HFFc6 (cell line): Measurements from ENCODE around the gene HVCN1. TPM values are rescaled to one million over a fixed set of nuclear protein-coding genes. Genes with fewer than 3 reads are reported as not detected.

Experiments used
- DNase-seq: peaks from one replicate; pipeline ENCODE4 v3.0.0-alpha.2; 2018
- H3K27ac Mint-ChIP-seq: 2 replicates; pipeline ENCODE4 v1.8.0; 2020; ENCODE audit warnings: mild to moderate bottlenecking, mixed read lengths
- H3K27me3 Mint-ChIP-seq: 2 replicates; pipeline ENCODE4 v1.8.0; 2021; ENCODE audit warnings: mild to moderate bottlenecking, moderate library complexity, mixed read lengths; ENCODE audit not compliant: insufficient read depth
- H3K36me3 Mint-ChIP-seq: 2 replicates; pipeline ENCODE4 v1.8.0; 2021; ENCODE audit warnings: low read depth, mixed read lengths
- H3K4me1 Mint-ChIP-seq: 2 replicates; pipeline ENCODE4 v1.8.0; 2020; ENCODE audit warnings: low read depth, mixed read lengths
- H3K4me3 Mint-ChIP-seq: 2 replicates; pipeline ENCODE4 v1.8.0; 2020; ENCODE audit warnings: mild to moderate bottlenecking, moderate library complexity, mixed read lengths
- H3K9me3 Mint-ChIP-seq: 2 replicates; pipeline ENCODE4 v1.8.0; 2020; ENCODE audit warnings: mild to moderate bottlenecking, mixed read lengths
- total RNA-seq, 6 experiments: library from RNA; stranded (reverse); fragmentation: NEBNext Ultra II Directional; extraction: Animal tissue kit (Norgen Biotek cat#: 25700); gene quantifications; 2 replicates in 1 of 6; 3 replicates in 5 of 6; pipeline ENCODE4 v1.2.3, GENCODE V29; 2021
- TF ChIP-seq, protein P1 (sequence below): fragments of 200-600 bp; sonication (generic); IDR thresholded peaks from 2 replicates; pipeline ENCODE4 v1.5.0; 2021; ENCODE audit warnings: antibody characterized with exemption, mild to moderate bottlenecking

HVCN1 gene
- total RNA-seq, 6 experiments from 2014 or later: 0.09 to 0.71 (median 0.33) TPM; not detected in 1

DNA sequence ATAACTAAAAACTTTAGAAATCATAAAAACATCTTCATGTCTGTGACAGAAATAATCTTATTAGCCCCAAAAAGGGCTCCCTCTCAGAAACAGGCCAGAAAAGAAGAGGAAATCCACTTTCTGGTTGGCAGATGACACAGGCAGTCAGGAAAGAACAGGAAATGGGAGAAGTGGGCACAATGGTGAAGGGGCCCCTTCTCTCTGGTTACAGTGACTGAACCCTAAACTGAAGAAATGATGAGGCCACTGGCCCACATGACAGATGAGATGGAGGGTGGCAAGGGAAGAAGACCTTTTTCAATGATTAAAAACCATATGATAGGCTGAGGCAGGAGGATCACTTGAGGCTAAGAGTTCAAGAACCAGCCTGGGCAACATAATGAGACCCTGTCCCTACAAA lies 53.9 kb downstream of the HVCN1 start:
- H3K27ac Mint-ChIP-seq: no peak overlapping the region

DNA sequence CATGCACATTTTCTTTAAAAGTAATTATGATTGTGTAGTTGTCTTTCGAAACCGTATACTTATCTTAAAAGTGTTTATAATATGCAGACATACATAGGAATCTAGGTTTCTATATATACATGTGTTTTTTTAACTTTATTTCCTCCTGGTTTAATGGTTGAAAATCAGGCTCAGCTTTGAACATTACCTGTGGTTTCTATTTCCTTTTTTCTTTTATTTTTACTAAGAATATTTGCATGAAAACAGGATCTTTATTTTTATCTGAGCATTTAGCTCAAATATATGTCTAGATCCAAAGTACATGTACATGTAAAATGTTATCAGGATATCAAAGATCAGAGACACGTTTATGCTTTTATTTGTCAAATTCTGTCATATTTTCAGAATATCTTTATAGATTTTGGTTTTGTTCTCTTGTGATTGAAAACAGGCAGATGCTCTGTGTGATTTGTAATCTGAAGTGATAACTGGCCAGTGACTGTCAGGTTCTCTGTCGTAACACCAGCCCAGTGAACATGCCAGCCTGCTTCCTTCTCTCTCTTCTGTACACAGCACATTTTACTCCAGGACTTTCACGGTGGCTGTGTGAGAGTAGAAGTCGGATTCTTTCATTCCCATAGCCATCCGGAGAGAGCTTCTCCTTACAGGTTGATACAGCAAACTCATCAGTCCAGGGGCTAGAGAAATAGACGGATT lies 61.3 kb downstream of the HVCN1 start:
- DNase-seq: no peak
- Mint-ChIP-seq H3K9me3 (no peaks in the 10 kb centered on the region), H3K4me3 (no peak overlapping the region), H3K27ac (no peak overlapping the region), H3K27me3 (no peaks in the 10 kb centered on the region), H3K4me1 (no peaks in the 10 kb centered on the region), H3K36me3 (no peaks in the 10 kb centered on the region)
- TF ChIP-seq, protein P1, sequence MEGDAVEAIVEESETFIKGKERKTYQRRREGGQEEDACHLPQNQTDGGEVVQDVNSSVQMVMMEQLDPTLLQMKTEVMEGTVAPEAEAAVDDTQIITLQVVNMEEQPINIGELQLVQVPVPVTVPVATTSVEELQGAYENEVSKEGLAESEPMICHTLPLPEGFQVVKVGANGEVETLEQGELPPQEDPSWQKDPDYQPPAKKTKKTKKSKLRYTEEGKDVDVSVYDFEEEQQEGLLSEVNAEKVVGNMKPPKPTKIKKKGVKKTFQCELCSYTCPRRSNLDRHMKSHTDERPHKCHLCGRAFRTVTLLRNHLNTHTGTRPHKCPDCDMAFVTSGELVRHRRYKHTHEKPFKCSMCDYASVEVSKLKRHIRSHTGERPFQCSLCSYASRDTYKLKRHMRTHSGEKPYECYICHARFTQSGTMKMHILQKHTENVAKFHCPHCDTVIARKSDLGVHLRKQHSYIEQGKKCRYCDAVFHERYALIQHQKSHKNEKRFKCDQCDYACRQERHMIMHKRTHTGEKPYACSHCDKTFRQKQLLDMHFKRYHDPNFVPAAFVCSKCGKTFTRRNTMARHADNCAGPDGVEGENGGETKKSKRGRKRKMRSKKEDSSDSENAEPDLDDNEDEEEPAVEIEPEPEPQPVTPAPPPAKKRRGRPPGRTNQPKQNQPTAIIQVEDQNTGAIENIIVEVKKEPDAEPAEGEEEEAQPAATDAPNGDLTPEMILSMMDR: no peak

More for the DNA sequence above, 53.9 kb downstream of the HVCN1 start:
- Mint-ChIP-seq H3K9me3 (no peaks in the 10 kb centered on the region), H3K27me3 (peaks cover 4% of the 10 kb centered on the region), H3K36me3 (peaks cover 10% of the 10 kb centered on the region; the same call in 1 of the 2 replicates), H3K4me1 (peaks cover 25% of the 10 kb centered on the region), H3K4me3 (no peak overlapping the region)
- TF ChIP-seq, protein P1: no peak
- DNase-seq: no peak

DNA sequence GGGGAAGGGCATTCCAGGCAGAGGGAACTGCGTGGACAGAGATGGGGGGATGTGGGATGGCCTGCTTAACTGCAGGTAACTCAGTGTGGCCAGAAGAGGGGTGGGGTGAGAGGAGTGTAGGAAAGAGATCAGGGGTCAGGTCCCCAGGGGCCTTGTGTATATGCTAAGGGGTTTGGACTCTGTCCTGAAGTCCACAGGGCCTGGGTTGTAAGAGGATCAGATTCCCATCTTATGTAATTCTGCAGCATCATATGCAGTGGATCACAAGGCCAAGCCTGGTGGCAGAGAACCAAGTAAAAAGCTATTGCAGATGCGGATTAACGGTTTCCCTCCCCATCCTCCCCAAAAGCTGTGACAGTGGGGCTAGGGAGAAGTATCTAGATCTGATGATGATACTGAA lies 66.3 kb downstream of the HVCN1 start:
- no peak for DNase-seq
- H3K4me1 Mint-ChIP-seq: 0 out of 2 replicates have a peak, but pooled peaks cover 4% of the 10 kb centered on the region
- TF ChIP-seq, protein P1: no peak
- H3K4me3 Mint-ChIP-seq: no peak overlapping the region
- H3K9me3 Mint-ChIP-seq: no peaks in the 10 kb centered on the region
- H3K27me3 Mint-ChIP-seq: no peaks in the 10 kb centered on the region
- no peaks in the 10 kb centered on the region for H3K36me3 Mint-ChIP-seq
- H3K27ac Mint-ChIP-seq: no peak overlapping the region

DNA sequence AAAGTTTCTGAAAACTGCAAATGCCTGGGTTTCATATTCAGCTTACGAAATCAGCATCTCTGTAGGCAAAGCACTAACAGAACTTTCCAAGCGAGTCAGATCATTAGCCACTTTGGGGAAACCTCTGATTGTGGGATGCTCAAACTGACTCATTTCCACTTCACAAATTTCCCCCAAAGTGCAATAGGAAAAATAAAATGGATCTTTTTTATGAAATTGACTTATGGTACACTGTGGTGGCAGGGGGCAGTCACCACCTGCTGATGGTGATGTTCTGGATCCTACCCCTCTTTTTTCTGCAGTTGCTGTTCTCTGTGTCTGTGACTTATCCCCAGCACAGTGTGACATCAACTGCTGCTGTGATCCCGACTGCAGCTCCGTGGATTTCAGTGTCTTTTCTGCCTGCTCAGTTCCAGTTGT lies 69.4 kb downstream of the HVCN1 start:
- Mint-ChIP-seq H3K4me1 (peaks cover 6% of the 10 kb centered on the region), H3K36me3 (no peaks in the 10 kb centered on the region), H3K4me3 (no peak overlapping the region), H3K27ac (no peak overlapping the region), H3K27me3 (no peaks in the 10 kb centered on the region; the same call in 1 of the 2 replicates), H3K9me3 (no peaks in the 10 kb centered on the region)
- DNase-seq: peak; percentile 5
- TF ChIP-seq, protein P1: no peak

DNA sequence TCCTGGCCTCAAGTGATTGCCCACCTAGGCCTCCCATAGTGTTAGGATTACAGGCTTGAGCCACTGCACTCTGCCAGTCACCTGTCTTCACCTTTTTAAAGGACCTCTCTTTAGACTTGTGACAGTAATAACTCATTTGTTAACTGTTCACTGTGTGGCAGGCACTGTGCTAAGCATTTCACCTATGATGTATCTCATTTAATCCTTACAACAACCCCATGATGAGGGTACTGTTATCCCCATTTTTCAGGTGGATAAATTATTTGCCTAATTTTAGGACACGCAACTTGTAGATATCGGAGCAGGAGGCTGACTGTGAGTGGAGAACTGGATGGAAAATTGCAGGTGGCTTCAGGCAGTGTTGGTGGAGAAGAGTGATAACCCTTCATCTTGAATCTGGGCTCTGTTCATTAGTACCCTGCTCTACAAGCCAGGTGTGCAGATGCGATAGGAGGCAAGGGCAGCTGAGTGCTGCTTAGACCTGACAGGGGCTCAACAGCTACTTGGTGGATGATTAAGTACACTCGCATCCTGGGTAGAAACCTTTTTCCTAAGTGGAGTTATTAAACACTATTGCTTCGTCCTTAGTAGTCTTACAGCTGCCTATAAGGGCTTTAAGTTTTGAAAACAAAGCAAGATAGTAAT lies 72.3 kb downstream of the HVCN1 start:
- Mint-ChIP-seq H3K4me1 (peaks cover 10% of the 10 kb centered on the region), H3K27ac (no peak overlapping the region), H3K9me3 (no peaks in the 10 kb centered on the region), H3K27me3 (no peaks in the 10 kb centered on the region; the same call in 1 of the 2 replicates), H3K4me3 (no peak overlapping the region), H3K36me3 (no peaks in the 10 kb centered on the region)
- DNase-seq: no peak
- TF ChIP-seq, protein P1: no peak
